ENCODE results near the gene RAB15. TPM values are rescaled to one million over a fixed set of nuclear protein-coding genes. Genes with fewer than 3 reads are reported as not detected.
A peak's percentile ranks its signal among the peaks of the same experiment; 100 is the strongest.

The RAB15 gene
- total and polyA plus RNA-seq, 9 of the 15 experiments (the other 6 are each of a cell fraction or from before 2014, with no cell fraction given) = 0.09 to 0.30 (median 0.16) TPM; not detected in 2

DNA sequence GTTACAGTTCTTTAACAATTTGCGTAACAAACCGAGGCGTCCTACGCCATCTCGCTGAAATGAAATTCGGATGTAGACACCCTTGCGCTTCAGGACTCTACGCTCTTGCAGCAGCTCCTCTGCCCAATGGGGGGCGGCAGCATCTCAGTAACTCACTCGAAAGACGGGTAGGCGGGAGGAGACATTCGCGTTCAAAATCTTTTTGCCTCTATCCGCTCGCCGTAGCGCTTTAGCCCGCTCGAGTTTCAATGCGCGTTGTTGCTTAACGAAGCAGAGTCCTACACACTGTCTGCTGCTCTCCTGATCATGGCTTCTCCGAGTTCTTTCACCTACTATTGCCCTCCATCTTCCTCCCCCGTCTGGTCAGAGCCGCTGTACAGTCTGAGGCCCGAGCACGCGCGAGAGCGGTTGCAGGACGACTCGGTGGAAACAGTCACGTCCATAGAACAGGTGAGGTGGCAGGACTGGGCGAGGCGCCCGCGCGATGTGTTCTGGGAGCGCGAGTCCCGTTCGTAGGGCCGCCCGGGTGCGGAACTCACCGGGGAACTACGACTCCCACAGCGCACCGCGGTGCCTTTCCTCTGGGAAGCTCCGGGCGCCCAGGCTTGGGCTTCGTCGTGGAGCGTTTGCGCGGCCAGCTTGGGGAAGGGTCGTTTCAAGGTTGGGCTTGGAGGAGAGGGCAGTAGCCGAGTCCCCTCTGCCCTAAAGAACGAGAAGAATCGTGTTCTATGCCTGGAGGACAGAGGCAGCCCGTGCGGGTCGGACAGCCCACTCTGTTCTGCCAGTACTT lies 14.7 kb upstream of the RAB15 start, which contains the start of gene FNTB (continued):
- no peak for TF ChIP-seq RUNX1 (IDR thresholded peaks at IDR 0.05; ENCODE audit: low read depth)
- no peak for TF ChIP-seq BDP1 (IDR thresholded peaks at IDR 0.05; ENCODE audit: insufficient read depth, insufficient read length)
- TF ChIP-seq RBM17 (IDR thresholded peaks at IDR 0.05; ENCODE audit: borderline replicate concordance, low read depth, low read length) = no peak
- TF ChIP-seq, protein P1, sequence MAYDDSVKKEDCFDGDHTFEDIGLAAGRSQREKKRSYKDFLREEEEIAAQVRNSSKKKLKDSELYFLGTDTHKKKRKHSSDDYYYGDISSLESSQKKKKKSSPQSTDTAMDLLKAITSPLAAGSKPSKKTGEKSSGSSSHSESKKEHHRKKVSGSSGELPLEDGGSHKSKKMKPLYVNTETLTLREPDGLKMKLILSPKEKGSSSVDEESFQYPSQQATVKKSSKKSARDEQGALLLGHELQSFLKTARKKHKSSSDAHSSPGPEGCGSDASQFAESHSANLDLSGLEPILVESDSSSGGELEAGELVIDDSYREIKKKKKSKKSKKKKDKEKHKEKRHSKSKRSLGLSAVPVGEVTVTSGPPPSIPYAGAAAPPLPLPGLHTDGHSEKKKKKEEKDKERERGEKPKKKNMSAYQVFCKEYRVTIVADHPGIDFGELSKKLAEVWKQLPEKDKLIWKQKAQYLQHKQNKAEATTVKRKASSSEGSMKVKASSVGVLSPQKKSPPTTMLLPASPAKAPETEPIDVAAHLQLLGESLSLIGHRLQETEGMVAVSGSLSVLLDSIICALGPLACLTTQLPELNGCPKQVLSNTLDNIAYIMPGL (CRISPR knock-in tag; IDR thresholded peaks at IDR 0.05) = no peak
- no peak for TF ChIP-seq MECOM (CRISPR knock-in tag; IDR thresholded peaks at IDR 0.05)
- TF ChIP-seq, protein P2, sequence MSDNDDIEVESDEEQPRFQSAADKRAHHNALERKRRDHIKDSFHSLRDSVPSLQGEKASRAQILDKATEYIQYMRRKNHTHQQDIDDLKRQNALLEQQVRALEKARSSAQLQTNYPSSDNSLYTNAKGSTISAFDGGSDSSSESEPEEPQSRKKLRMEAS (CRISPR knock-in tag; IDR thresholded peaks at IDR 0.05) = peak; percentile 77
- TF ChIP-seq HDAC2 (IDR thresholded peaks at IDR 0.05) = peak; percentile 86
- TF ChIP-seq SMAD2 (IDR thresholded peaks at IDR 0.05; ENCODE audit: low read depth, low read length) = no peak
- TF ChIP-seq TEAD2 (tag; IDR thresholded peaks at IDR 0.05) = no peak
- peak; percentile 63 for TF ChIP-seq SAP30 (IDR thresholded peaks at IDR 0.05; ENCODE audit: borderline replicate concordance, insufficient read depth, low read depth, low read length, poor library complexity, severe bottlenecking)
- TF ChIP-seq KLF6 (CRISPR knock-in tag; IDR thresholded peaks at IDR 0.05; ENCODE audit: borderline replicate concordance) = 0 out of 2 replicates have a peak, but pooled peaks have one; percentile 40
- no peak for TF ChIP-seq SAFB2 (IDR thresholded peaks at IDR 0.05; ENCODE audit: borderline replicate concordance, low read depth, low read length, severe bottlenecking)
- TF ChIP-seq, protein P3, sequence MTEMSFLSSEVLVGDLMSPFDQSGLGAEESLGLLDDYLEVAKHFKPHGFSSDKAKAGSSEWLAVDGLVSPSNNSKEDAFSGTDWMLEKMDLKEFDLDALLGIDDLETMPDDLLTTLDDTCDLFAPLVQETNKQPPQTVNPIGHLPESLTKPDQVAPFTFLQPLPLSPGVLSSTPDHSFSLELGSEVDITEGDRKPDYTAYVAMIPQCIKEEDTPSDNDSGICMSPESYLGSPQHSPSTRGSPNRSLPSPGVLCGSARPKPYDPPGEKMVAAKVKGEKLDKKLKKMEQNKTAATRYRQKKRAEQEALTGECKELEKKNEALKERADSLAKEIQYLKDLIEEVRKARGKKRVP (CRISPR knock-in tag; IDR thresholded peaks at IDR 0.05) = no peak
- peak; percentile 49 for TF ChIP-seq TBP (optimal IDR thresholded peaks at IDR 0.05; ENCODE audit: low read depth, low read length)
- TF ChIP-seq POLR3A (IDR thresholded peaks at IDR 0.05; ENCODE audit: borderline replicate concordance, extremely low read depth, insufficient read depth, insufficient read length) = no peak
- peak; percentile 88 for TF ChIP-seq CEBPB (tag; IDR thresholded peaks at IDR 0.05)
